ENCODE measurements around the gene GPN1.

DNA sequence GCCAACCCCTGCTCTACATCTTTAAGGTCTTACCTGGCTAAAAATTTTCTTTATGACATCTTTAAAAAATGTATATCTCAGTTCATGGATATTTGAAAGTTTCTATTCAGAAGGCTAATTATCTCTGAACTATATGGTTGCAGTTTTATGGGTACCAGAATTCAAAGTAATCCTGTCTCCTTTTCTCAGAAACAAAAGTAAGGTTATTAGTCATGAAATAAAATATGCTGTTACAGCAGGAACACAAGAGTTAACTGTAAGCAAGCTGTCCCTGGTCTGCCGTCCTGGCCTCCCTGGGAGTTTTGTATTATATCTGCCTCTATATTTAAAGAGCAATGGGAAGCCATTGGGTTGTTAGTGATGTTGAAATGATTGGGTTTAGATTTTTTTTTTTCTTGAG lies 68.8 kb downstream of the GPN1 start:
- no peak for TF ChIP-seq POLR2A (IDR thresholded peaks at IDR 0.05; ENCODE audit: low read depth, low read length)
- TF ChIP-seq TAF1 (IDR thresholded peaks at IDR 0.05; ENCODE audit: borderline replicate concordance, low read depth, low read length): no peak
